Ovary (tissue), 9 donors: ENCODE results near the gene PDCD7. TPM values are rescaled to one million over a fixed set of nuclear protein-coding genes. Genes with fewer than 3 reads are reported as not detected.

Experiments used
- DNase-seq, 5 donors: peaks; one replicate each; pipeline ENCODE4 v3.0.0-alpha.2; 2019 to 2020
- H3K27ac ChIP-seq, 2 donors: fragments of 200-600 bp; one replicate each; pipeline versions ENCODE4 v1.5.1 to v1.8.0; 2019 to 2022
- H3K27me3 ChIP-seq: fragments of 200-600 bp; one replicate; pipeline ENCODE4 v1.8.0; 2022
- H3K36me3 ChIP-seq: fragments of 200-600 bp; sonication (generic); one replicate; pipeline ENCODE4 v1.5.1; 2019
- H3K4me1 ChIP-seq: one replicate; pipeline ENCODE4 v1.8.1; 2013; ENCODE audit warnings: mild to moderate bottlenecking, moderate library complexity; ENCODE audit not compliant: insufficient read depth
- H3K4me3 ChIP-seq: fragments of 200-600 bp; sonication (generic); one replicate; pipeline ENCODE4 v1.5.1; 2017
- H3K9me3 ChIP-seq, 2 donors: fragments of 200-600 bp in 1 of 2; sonication (generic) in 1 of 2; one replicate each; pipeline versions ENCODE4 v1.5.1 to v1.8.1; 2013 to 2019; ENCODE audit warnings: mild to moderate bottlenecking in 1 of 2, moderate library complexity in 1 of 2
- CTCF ChIP-seq, 3 donors: fragments of 450-650 bp in 2 of 3; fragments of 200-600 bp in 1 of 3; IDR thresholded peaks; one replicate each; pipeline versions ENCODE4 v1.5.1 to v1.8.0; 2016 to 2022; ENCODE audit warnings: antibody characterized with exemption in 3 of 3, mild to moderate bottlenecking in 1 of 3
- EP300 ChIP-seq: sonication (generic); formaldehyde crosslinking; IDR thresholded peaks from one replicate; pipeline ENCODE4 v1.6.1; 2017; ENCODE audit warnings: antibody characterized with exemption
- POLR2A ChIP-seq: fragments of 450-650 bp; IDR thresholded peaks from one replicate; pipeline ENCODE4 v1.6.1; 2017; ENCODE audit warnings: antibody characterized with exemption, mild to moderate bottlenecking, moderate library complexity
- WGBS, 3 donors: extraction: QIAGEN DNeasy Blood & Tissue Kit in 1 of 3; methylation state at CpG; one replicate each; pipeline versions ENCODE4 v1.1.5 to v1.1.7; 2013 to 2017; 5-methylcytosine and 5-hydroxymethylcytosine counted together
- intact Hi-C, 4 donors: fragments of 100-400 bp; cut with DNase I; formaldehyde crosslinking; loops; one replicate each; pipeline versions ENCODE4 v1.11.0 to v1.15.1; 2022 to 2023
- polyA plus RNA-seq, 2 donors: library from polyadenylated mRNA; stranded (reverse); fragments of 200-250 nt in 1 of 2; fragments of 350-450 nt in 1 of 2; fragmentation: Illumina TruSeq in 1 of 2; extraction: RNeasy Lipid Tissue Mini Kit (QIAGEN cat#74804) in 1 of 2; gene quantifications; one replicate each; pipeline ENCODE4 v1.2.3, GENCODE V29; 2013 to 2014
- total RNA-seq, 7 donors: library from RNA; depleted of rRNA in 2 of 7; stranded (reverse); fragments of >200 nt in 2 of 7; fragmentation: NEBNext Ultra II Directional in 3 of 7; extraction: Animal tissue kit (Norgen Biotek cat#: 25700) in 3 of 7; gene quantifications; one replicate each; pipeline versions ENCODE4 v1.1.0 to v1.2.4, GENCODE V29; 2016 to 2023
- donor health status: DM: no; HTN: no; CAD: no; lungs with moderate emphysema.
- donor health status: DM: no; HTN: no; CAD: no.
- donor health status: Bipolar disorder and iron deficiency.
- donor health status: DM: yes; HTN: yes; CAD: no.
- donor health status: DM: no; HTN: no; CAD: no.
- donor health status: DM: yes; HTN: yes; CAD: no.

Gene PDCD7
- total and polyA plus RNA-seq, 9 donors: 16.4 to 41.1 (median 29.8) TPM

GRCh38 chr15:65087411-65087810 is 46.2 kb downstream of the PDCD7 start:
- Histone ChIP-seq H3K27ac (peak overlapping the region in 1 of 2 donors; percentile 52), H3K27me3 (no peaks in the 10 kb centered on the region), H3K9me3 (no peaks in the 10 kb centered on the region), H3K4me1 (peaks cover 14% of the 10 kb centered on the region), H3K4me3 (no peak overlapping the region), H3K36me3 (no peaks in the 10 kb centered on the region)
- TF ChIP-seq CTCF (IDR thresholded peaks at IDR 0.05) (no peak), POLR2A (no peak), EP300 (no peak)
- no peak for DNase-seq
- intact Hi-C loops: loop anchor here in 3 of 4 donors (5.0 to 10.0 kb wide), 2 partner anchors 35 to 53 kb away; no protein-coding TSS in a partner anchor
- 73 to 85% (median 82%) methylated on average over 3 of the region's 3 CpGs for WGBS, 3 donors

GRCh38 chr15:65086680-65087111 is 46.9 kb downstream of the PDCD7 start:
- intact Hi-C loops: loop anchor here in 3 of 4 donors (5.0 to 10.0 kb wide), 2 partner anchors 34 to 52 kb away; no protein-coding TSS in a partner anchor
- H3K27me3 ChIP-seq: no peaks in the 10 kb centered on the region
- H3K4me1 ChIP-seq: peaks cover 14% of the 10 kb centered on the region

GRCh38 chr15:65085990-65086679 is 47.5 kb downstream of the PDCD7 start:
- Histone ChIP-seq H3K27ac (no peak overlapping the region), H3K4me3 (no peak overlapping the region), H3K27me3 (no peaks in the 10 kb centered on the region), H3K36me3 (no peaks in the 10 kb centered on the region), H3K4me1 (peaks cover 14% of the 10 kb centered on the region), H3K9me3 (no peaks in the 10 kb centered on the region)
- TF ChIP-seq POLR2A (no peak), EP300 (no peak), CTCF (IDR thresholded peaks at IDR 0.05) (no peak)
- WGBS, 3 donors: 77 to 85% (median 79%) methylated on average over 6 of the region's 6 CpGs
- intact Hi-C loops: loop anchor here in 3 of 4 donors (5.0 to 10.0 kb wide), 2 partner anchors 34 to 51 kb away; no protein-coding TSS in a partner anchor
- DNase-seq: no peak

More at GRCh38 chr15:65086680-65087111, 46.9 kb downstream of the PDCD7 start:
- DNase-seq: no peak
- no peak for TF ChIP-seq CTCF (IDR thresholded peaks at IDR 0.05)
- no peak for TF ChIP-seq EP300
- no peak for TF ChIP-seq POLR2A
- Histone ChIP-seq H3K36me3 (no peaks in the 10 kb centered on the region), H3K27ac (no peak overlapping the region), H3K9me3 (no peaks in the 10 kb centered on the region), H3K4me3 (no peak overlapping the region)
- WGBS, 3 donors: 65 to 76% (median 66%) methylated on average over 6 of the region's 6 CpGs

GRCh38 chr15:65085207-65085753 is 48.3 kb downstream of the PDCD7 start:
- H3K27ac ChIP-seq: no peak overlapping the region
- no peak for TF ChIP-seq POLR2A
- TF ChIP-seq CTCF (IDR thresholded peaks at IDR 0.05): no peak
- TF ChIP-seq EP300: no peak
- peaks cover 14% of the 10 kb centered on the region for H3K4me1 ChIP-seq

More at GRCh38 chr15:65085207-65085753, 48.3 kb downstream of the PDCD7 start:
- no peak for DNase-seq
- Histone ChIP-seq H3K9me3 (no peaks in the 10 kb centered on the region), H3K36me3 (no peaks in the 10 kb centered on the region), H3K4me3 (no peak overlapping the region), H3K27me3 (no peaks in the 10 kb centered on the region)
- intact Hi-C loops: loop anchor here in 3 of 4 donors (5.0 to 10.0 kb wide), 2 partner anchors 33 to 50 kb away; no protein-coding TSS in a partner anchor
- 60 to 72% (median 66%) methylated on average over 8 of the region's 8 CpGs for WGBS, 3 donors
